HepG2 (cell line): ENCODE measurements around the gene OSBPL1A. TPM values are rescaled to one million over a fixed set of nuclear protein-coding genes. Genes with fewer than 3 reads are reported as not detected.

Source experiments
- ATF3 ChIP-seq: sonication (generic); formaldehyde crosslinking; IDR thresholded peaks from 2 replicates; pipeline ENCODE4 v1.4.0; 2020; ENCODE audit warnings: missing genetic modification reagents
- BCLAF1 ChIP-seq: fragments of 450-650 bp; IDR thresholded peaks from 2 replicates; pipeline ENCODE4 v1.6.1; 2017; ENCODE audit warnings: mild to moderate bottlenecking
- CBX1 ChIP-seq: IDR thresholded peaks from one replicate; pipeline ENCODE4 v1.6.1; 2016; ENCODE audit warnings: antibody characterized with exemption, low read depth
- CC2D1A ChIP-seq: sonication (generic); formaldehyde crosslinking; IDR thresholded peaks from 2 replicates; pipeline ENCODE4 v1.8.1; 2023; ENCODE audit warnings: mild to moderate bottlenecking, missing genetic modification reagents
- GMEB1 ChIP-seq: sonication (generic); formaldehyde crosslinking; IDR thresholded peaks from 2 replicates; pipeline ENCODE4 v1.5.1; 2020; ENCODE audit warnings: missing genetic modification reagents, mild to moderate bottlenecking, borderline replicate concordance
- KAT7 ChIP-seq: IDR thresholded peaks from 2 replicates; pipeline ENCODE4 v1.6.1; 2018; ENCODE audit warnings: borderline replicate concordance, missing compliant biosample characterization
- MED1 ChIP-seq: sonication (generic); formaldehyde crosslinking; IDR thresholded peaks from 2 replicates; pipeline ENCODE4 v1.4.0; 2020; ENCODE audit warnings: missing genetic modification reagents
- NCOA1 ChIP-seq: sonication (generic); formaldehyde crosslinking; IDR thresholded peaks from 2 replicates; pipeline ENCODE4 v1.9.0; 2021; ENCODE audit warnings: missing genetic modification reagents
- NFKB2 ChIP-seq: sonication (generic); formaldehyde crosslinking; IDR thresholded peaks from 2 replicates; pipeline ENCODE4 v1.4.0; 2020; ENCODE audit warnings: missing genetic modification reagents, borderline replicate concordance
- NR2F6 ChIP-seq, 2 experiments: IDR thresholded peaks; 2 replicates each; pipeline ENCODE4 v1.6.1; 2016; ENCODE audit warnings: antibody characterized with exemption in 1 of 2, mild to moderate bottlenecking in 1 of 2
- PAX8 ChIP-seq: sonication (generic); formaldehyde crosslinking; IDR thresholded peaks from 2 replicates; pipeline ENCODE4 v1.8.0; 2022; ENCODE audit warnings: mild to moderate bottlenecking, missing genetic modification reagents, borderline replicate concordance
- POLR2A ChIP-seq, 2 experiments: IDR thresholded peaks; 2 replicates each; pipeline ENCODE4 v1.6.1; 2011; ENCODE audit warnings: low read depth in 2 of 2, low read length in 2 of 2, mild to moderate bottlenecking in 1 of 2, moderate library complexity in 1 of 2; ENCODE audit not compliant: insufficient read depth in 1 of 2
- RNF2 ChIP-seq: fragments of 450-650 bp; conservative IDR thresholded peaks from 2 replicates; pipeline ENCODE4 v1.6.1; 2016; ENCODE audit warnings: low read depth
- SNAPC2 ChIP-seq: sonication (generic); formaldehyde crosslinking; IDR thresholded peaks from 2 replicates; pipeline ENCODE4 v1.8.1; 2022; ENCODE audit warnings: mild to moderate bottlenecking, missing genetic modification reagents
- SRSF1 ChIP-seq: fragments of 200-400 bp; formaldehyde crosslinking; optimal IDR thresholded peaks from 2 replicates; pipeline ENCODE3; 2017; ENCODE audit warnings: mild to moderate bottlenecking, low read depth, low read length, moderate library complexity
- XBP1 ChIP-seq: sonication (generic); formaldehyde crosslinking; IDR thresholded peaks from 2 replicates; pipeline ENCODE4 v1.5.0; 2020; ENCODE audit warnings: missing genetic modification reagents
- ZBTB39 ChIP-seq: sonication (generic); formaldehyde crosslinking; IDR thresholded peaks from 2 replicates; pipeline ENCODE4 v1.5.0; 2020; ENCODE audit warnings: missing genetic modification reagents
- ZFY ChIP-seq: sonication (generic); formaldehyde crosslinking; IDR thresholded peaks from 2 replicates; pipeline ENCODE4 v1.4.0; 2020; ENCODE audit warnings: missing genetic modification reagents
- ZNF446 ChIP-seq: sonication (generic); formaldehyde crosslinking; IDR thresholded peaks from 2 replicates; pipeline ENCODE4 v1.5.0; 2020; ENCODE audit warnings: mild to moderate bottlenecking, missing genetic modification reagents
- ZNF761 ChIP-seq: sonication (generic); formaldehyde crosslinking; conservative IDR thresholded peaks from 2 replicates; pipeline ENCODE4 v1.4.0; 2020; ENCODE audit warnings: mild to moderate bottlenecking, missing genetic modification reagents
- polyA plus RNA-seq, 8 experiments: library from polyadenylated mRNA; depleted of rRNA in 3 of 8; stranded (reverse) in 7 of 8; unstranded in 1 of 8; fragments of >200 nt; fragmentation: Illumina TruSeq in 4 of 8; extraction: Trizol in 4 of 8; gene quantifications; 2 replicates each; pipeline versions ENCODE4 v1.2.1 to v1.2.3, GENCODE V29; 2011 to 2016; ENCODE audit warnings: low read depth in 4 of 8, missing spikeins in 1 of 8, mixed read lengths in 1 of 8; ENCODE audit not compliant: insufficient read depth in 1 of 8
- total RNA-seq, 5 experiments: library from RNA; depleted of rRNA; stranded (reverse); fragments of >200 nt; fragmentation: Illumina TruSeq; extraction: Trizol; gene quantifications; 2 replicates each; pipeline ENCODE4 v1.2.3, GENCODE V29; 2016; ENCODE audit warnings: low read depth in 1 of 5
- TF ChIP-seq, protein P1 (sequence below): sonication (generic); formaldehyde crosslinking; IDR thresholded peaks from 2 replicates; pipeline ENCODE4 v1.9.0; 2022; ENCODE audit warnings: low read depth, missing genetic modification reagents

OSBPL1A gene
- total and polyA plus RNA-seq, 2 of the 13 experiments (the other 11 are each of a cell fraction or from before 2014, with no cell fraction given), result 0.02 TPM; not detected in 1

- 0 out of 2 replicates have a peak, but pooled peaks have one; percentile 52 for TF ChIP-seq ZBTB39 (CRISPR knock-in tag)
- TF ChIP-seq, protein P1, sequence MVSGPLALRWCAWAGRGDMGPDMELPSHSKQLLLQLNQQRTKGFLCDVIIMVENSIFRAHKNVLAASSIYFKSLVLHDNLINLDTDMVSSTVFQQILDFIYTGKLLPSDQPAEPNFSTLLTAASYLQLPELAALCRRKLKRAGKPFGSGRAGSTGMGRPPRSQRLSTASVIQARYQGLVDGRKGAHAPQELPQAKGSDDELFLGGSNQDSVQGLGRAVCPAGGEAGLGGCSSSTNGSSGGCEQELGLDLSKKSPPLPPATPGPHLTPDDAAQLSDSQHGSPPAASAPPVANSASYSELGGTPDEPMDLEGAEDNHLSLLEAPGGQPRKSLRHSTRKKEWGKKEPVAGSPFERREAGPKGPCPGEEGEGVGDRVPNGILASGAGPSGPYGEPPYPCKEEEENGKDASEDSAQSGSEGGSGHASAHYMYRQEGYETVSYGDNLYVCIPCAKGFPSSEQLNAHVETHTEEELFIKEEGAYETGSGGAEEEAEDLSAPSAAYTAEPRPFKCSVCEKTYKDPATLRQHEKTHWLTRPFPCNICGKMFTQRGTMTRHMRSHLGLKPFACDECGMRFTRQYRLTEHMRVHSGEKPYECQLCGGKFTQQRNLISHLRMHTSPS (CRISPR knock-in tag), result no peak
- peak; percentile 82 for TF ChIP-seq ZFY (CRISPR knock-in tag)
- TF ChIP-seq CC2D1A (CRISPR knock-in tag), result no peak
- peak; percentile 83; the same call in 1 of the 2 replicates for TF ChIP-seq RNF2
- TF ChIP-seq GMEB1 (CRISPR knock-in tag), result peak; percentile 62
- no peak for TF ChIP-seq NCOA1
- no peak for TF ChIP-seq XBP1 (CRISPR knock-in tag)
- TF ChIP-seq PAX8 (CRISPR knock-in tag), result peak; percentile 65; the same call in 1 of the 2 replicates
- no peak for TF ChIP-seq SNAPC2 (CRISPR knock-in tag)
- TF ChIP-seq KAT7 (CRISPR knock-in tag), result peak; percentile 63; the same call in 1 of the 2 replicates
- no peak for TF ChIP-seq CBX1
- TF ChIP-seq ZNF761 (CRISPR knock-in tag), result 0 out of 2 replicates have a peak, but pooled peaks have one; percentile 63
- TF ChIP-seq ATF3 (CRISPR knock-in tag), result 0 out of 2 replicates have a peak, but pooled peaks have one; percentile 9
- TF ChIP-seq MED1, result no peak; the same call in 1 of the 2 replicates
- TF ChIP-seq ZNF446 (CRISPR knock-in tag), result peak; percentile 78; the same call in 1 of the 2 replicates
- TF ChIP-seq SRSF1, result peak; percentile 57
- TF ChIP-seq NR2F6 (IDR thresholded peaks at IDR 0.05), result no peak
- no peak for TF ChIP-seq NR2F6 (CRISPR knock-in tag; IDR thresholded peaks at IDR 0.05)
- no peak for TF ChIP-seq BCLAF1
- peak; percentile 66; the same call in 1 of the 2 replicates for TF ChIP-seq NFKB2 (CRISPR knock-in tag)
- peak; percentile 55 to 67; a peak in 3 of 4 replicates for TF ChIP-seq POLR2A (IDR thresholded peaks at IDR 0.05; ENCODE audit: insufficient read depth in 1 of 2, low read depth in 2 of 2, low read length in 2 of 2)
These were observed 29.0 kb upstream of the OSBPL1A start, which contains the start of gene IMPACT (continued) for GRCh38 chr18:24426398-24427294.
